CD4-positive, alpha-beta T cell treated with Interleukin-4 for 1 hour (primary cell): ENCODE measurements around the gene SRSF11.
A peak's percentile ranks its signal among the peaks of the same experiment; 100 is the strongest.
"Not testable (repeated sequence)": the region's sequence is repeated elsewhere in the genome, so short reads cannot be mapped to it uniquely, and the experiment has no call there.

ENCODE experiments used
- DNase-seq, 2 donors: peaks; one replicate each; pipeline ENCODE4 v3.0.0-alpha.2; 2020 to 2022

Gene SRSF11, protein sequence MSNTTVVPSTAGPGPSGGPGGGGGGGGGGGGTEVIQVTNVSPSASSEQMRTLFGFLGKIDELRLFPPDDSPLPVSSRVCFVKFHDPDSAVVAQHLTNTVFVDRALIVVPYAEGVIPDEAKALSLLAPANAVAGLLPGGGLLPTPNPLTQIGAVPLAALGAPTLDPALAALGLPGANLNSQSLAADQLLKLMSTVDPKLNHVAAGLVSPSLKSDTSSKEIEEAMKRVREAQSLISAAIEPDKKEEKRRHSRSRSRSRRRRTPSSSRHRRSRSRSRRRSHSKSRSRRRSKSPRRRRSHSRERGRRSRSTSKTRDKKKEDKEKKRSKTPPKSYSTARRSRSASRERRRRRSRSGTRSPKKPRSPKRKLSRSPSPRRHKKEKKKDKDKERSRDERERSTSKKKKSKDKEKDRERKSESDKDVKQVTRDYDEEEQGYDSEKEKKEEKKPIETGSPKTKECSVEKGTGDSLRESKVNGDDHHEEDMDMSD

DNA sequence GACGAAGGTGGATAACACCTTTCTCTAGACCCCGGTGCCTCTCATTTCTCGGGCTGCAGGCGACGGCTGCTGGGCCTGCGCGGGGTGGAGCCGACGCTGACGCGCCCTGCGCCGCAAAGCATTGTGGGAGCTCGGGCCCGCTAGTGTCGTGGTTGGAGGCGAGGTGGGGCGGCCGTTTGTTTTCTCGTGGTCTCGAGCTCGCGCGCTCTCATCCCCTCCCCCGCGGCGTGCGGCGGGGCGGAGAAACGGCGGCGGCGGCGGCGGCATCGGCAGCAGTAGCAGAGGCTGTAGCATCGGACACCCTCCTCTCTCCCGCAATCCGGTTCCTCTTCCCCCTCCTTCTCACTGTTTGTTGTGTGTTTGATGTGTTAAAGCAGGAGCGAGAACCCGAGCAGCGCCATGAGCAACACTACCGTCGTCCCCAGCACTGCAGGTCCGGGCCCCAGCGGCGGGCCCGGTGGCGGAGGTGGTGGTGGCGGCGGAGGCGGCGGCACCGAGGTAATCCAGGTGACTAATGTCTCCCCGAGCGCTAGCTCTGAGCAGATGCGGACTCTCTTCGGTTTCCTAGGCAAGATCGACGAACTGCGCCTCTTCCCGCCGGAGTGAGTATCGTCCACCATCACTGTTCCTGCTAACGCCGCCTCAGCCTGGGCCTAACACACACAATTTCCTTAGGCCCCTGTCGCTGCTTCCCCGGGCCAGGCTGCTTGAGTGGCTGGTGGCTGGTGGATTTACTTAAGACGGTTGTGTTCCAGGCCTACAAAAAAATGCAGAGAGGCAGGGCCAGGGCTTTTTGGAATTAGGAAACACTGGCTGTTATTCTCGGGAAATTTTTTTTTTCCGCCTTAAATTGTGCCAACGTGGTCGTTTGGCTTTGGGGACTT is at the start of gene SRSF11:
SRSF11 (plus strand) TSS at position 143 of the 884 bp plus-strand sequence; CDS start at position 400, 257 bp downstream.
- DNase-seq = peak; percentile 95 to 96

DNA sequence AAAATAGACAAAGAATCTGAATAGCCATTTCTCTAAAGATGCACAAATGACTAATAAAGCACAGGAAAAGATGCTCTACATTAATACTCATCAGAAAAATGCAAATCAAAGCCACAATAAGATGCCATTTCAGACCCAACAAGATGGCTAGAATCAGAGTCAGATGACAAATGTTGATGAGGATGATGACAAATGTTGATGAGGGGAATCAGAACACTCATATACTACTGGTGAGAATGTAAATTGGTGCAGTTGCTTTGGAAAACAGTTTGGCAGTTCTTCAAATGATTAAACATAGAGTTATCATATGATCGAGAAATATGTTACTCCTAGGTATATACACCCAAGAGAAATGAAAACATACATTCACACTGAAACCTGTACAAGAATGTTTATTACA is 49.7 kb upstream of the SRSF11 start:
- DNase-seq = no peak

DNA sequence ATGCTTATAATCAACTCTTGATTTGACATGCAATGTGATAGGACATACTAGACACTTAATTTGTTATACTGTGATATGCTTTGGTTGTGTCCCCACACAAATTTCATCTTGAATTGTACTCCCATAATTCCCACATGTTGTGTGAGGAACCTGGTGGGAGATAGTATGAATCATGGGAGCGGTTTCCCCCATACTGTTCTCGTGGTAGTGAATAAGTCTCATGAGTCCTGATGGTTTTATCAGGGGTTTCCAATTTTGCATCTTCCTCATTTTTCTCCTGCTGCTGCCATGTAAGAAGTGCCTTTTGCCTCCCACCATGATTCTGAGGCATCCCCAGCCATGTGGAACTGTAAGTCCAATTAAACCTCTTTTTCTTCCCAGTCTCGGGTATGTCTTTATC is 36.0 kb upstream of the SRSF11 start:
- not testable (repeated sequence) for DNase-seq

DNA sequence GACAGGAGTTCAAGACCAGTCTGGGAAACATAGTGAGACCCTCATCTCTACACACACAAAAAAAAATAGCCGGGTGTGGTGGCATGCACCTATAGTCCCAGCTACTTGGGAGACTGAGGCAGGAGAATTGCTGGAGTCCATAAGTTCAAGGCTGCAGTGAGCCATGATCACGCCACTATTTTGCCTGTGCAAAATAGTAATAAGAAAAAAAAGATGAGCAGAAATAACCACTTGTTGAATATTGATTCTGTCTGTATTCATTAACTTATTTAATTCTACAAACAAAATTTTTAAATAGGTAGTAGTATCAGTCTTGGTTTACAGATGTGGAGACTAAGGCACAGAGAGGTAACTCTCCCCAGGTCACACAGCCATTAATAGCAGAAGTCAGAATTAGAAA is 32.7 kb upstream of the SRSF11 start:
- no peak for DNase-seq

DNA sequence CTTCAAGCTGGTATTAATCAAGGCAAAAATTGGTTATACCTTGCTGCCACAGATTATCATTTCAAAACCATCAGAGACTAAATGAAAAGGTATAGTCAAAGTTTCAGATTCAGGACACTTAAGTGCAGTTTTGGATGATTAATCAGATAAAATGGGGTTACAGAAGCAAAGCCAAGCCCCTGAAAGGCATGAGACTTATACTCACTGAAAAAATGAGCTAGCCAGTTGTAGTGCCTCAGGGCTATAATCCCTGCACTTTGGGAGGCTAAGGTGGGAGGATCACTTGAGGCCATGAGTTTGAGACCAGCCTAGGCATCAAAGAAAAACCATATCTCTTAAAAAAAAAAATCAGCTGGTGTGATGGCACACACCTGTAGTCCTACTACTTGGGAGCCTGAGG is 31.0 kb upstream of the SRSF11 start:
- DNase-seq = no peak

DNA sequence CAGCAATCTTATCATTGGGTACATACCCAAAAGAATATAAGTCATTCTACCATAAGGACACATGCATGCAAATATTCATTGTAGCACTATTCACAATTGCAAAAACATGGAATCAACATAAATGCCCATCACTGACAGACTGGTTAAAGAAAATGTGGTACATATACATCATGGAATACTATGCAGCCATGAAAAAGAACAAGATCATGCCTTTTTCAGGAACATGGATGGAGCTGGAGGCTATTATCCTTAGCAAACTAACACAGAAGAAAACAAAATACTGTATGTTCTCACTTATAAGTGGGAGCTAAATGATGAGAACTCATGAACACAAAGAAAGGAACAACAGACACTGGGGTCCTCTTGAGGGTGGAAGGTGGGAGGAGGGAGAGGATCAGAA is 28.7 kb upstream of the SRSF11 start:
- not testable (repeated sequence) for DNase-seq

DNA sequence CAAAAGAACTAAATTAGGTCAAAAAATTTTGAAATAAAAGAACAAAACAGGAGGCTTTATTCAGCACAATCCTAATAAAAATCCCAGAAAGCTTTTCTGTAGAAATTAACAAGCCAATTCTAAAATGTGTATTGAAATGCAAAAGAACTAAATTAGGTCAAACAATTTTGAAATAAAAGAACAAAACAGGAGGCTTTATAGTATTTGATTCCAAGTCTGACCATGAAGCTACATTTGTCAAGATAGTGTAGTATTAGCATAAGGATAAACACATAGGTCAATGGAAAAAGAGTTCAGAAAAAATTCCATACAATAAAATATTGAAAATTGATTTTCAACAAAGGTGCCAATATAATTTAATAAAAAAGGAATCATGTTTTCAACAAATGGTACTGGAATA is 26.6 kb upstream of the SRSF11 start:
- DNase-seq = no peak

DNA sequence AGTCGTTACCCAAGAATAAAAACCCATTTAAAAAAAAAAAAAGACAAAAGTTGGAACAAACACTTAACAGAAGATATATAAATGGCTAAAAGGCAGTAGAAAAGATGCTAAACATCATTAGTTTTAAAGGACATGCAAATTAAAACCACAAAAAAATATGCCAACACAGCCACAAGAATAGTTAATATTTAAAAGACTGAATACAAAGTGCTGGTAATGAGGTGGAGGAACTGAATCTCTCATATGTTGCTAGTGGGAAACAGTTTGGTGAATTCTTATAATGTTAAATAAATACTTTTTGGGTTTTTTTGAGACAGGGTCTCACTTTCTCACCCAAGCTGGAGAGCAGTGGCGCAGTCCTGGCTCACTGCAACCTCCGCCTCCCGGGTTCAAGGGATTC is 25.8 kb upstream of the SRSF11 start:
- DNase-seq = no peak

DNA sequence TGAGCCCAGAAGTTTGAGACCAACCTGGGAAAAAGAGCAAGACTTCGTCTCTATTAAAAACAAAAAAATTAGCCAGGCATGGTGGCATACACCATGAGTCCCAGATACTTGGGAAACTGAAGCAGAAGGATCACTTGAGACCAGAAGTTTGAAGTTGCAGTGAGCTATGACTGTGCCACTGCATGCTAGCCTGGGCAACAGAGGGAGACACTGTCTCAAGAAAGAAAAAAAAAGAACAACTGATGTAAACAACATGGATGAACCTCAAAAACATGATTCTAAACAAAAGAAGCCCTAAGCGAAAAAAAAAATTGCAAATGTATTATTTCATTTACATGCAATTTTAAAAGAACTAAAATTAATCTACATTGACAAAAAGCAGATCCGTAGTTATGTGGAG is 24.8 kb upstream of the SRSF11 start:
- DNase-seq = no peak

DNA sequence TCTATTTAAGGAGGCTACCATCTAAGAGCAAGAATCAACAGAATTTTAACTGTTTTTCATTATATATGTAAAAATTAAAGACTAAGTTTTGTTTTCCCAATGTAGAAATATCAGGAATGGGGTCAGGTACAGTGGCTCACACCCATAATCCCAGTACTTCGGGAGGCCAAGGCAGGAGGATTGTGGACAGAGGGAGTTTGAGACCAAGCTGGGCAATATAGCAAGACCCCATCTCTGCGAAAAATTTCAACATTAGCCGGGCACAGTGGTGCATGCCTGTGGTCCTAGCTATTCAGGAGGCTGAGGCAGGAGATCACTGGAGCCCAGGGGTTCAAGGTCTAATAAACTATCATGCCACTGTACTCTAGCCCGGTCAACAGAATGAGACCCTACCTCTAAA is 21.1 kb upstream of the SRSF11 start:
- no peak for DNase-seq

DNA sequence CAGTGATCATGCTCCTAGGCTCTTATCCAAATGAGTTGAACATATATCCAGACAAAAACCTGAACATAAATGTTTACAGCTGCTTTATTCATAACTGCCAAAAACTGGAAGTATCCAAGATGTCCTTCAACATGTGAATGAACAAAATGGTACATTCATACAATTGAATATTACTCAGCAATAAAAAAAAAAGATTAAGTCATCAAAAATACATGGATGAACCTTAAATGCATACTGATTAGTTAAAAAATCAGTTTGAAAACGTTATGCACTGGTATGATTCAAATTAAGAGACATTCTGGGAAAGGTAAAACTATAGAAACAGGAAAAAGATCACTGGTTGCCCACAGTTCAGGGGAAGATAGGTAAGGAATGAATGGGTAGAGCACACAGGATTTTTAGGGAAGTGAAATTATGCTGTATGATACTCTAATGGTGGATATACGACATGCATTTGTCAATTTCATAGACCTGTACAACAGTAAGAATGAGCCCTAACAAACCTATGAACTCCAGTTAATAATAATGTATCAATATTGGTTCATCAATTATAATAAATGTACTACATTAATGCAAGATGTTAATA is 18.9 kb upstream of the SRSF11 start:
- DNase-seq = no peak

DNA sequence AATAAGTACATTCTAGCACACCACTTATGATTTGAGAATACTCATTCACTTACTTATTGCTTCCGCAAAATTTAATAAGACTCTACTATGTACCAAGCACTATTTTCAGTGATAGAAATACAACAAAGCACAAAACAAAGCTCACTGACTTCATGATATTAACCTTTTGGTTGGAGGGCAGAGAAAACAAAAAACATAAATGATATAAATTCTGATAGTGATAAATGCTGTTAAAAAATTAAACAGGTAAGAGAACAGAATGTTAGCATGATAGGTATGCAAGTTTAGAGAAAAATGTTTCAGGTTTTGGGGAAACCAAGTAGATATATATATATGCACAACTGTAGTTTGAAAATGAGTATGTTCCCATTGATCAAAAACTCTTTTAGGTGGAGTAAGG is 17.0 kb upstream of the SRSF11 start:
- no peak for DNase-seq

DNA sequence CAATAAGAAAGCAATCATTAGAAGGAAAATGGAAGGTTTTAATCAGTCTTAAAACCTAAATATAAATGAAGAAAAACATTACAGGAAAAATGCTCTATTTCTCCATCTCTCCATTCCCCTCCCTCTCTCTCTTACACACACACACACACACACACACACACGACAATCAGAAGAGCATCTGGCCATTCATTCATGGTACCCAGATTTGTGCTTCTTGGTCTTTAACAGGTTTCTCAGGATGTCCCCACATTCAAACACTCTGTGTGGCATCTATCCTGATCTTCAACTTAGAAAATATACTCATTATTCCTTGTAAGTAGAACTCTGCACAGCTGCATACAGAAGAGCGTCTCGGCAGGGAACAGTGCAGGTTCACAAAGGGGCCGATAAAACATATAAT is 16.6 kb upstream of the SRSF11 start:
- DNase-seq = no peak

DNA sequence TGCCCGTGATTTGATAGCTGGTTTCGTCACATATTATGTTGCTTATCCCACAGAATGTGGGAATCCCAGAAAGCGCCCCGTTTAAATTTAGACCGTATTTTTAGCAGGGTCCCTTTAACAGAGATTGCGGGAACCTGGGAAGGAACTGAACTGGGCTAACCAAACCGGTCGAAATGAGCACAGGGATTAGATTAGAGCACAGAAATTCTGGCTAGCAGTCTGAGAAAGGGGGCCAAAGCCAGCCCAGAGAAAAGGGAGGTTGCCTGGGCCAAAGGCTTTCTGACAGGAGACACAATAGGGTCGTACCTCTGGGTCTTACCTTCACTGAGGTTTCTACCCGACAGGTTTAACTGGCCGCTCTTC is 16.1 kb upstream of the SRSF11 start:
- DNase-seq = no peak

DNA sequence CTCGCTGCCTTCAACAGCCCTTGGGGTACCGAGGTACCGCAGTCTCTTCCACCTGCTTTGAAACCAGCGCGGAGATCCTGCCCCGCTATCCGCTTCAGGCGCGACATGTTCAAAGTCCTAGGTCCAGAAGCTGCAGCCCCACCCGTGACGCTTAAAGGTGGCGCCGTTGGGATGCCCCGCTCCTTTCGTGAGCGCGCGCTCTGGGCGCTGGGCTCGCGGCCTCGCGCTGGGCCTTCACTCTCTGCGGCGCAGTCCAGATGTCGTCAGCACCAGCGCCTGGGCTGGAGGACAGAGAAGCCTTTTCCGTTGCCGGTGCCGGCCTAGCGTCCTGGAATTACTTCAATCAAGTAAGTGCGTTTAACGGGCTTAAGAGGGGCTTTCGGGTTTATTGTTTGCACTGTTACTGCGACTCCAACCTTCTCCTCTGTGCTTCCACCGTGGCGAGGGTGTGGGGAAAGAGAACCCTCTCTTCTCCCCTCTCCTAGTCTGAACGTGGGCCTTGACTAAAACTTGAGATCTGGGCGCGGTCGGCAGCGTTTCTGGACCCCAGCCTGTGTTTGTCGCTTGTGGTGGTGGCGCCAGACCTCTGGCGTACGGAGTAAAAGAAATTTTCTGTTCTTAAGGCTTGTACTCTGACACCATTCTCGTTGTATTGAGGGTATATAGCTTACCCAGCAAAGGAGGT is 15.6 kb upstream of the SRSF11 start, which contains the start of gene LRRC40:
LRRC40 (minus strand) TSS at position 146 of the 685 bp plus-strand sequence; CDS start at position 107, 39 bp downstream.
- DNase-seq = peak; percentile 95 to 96

DNA sequence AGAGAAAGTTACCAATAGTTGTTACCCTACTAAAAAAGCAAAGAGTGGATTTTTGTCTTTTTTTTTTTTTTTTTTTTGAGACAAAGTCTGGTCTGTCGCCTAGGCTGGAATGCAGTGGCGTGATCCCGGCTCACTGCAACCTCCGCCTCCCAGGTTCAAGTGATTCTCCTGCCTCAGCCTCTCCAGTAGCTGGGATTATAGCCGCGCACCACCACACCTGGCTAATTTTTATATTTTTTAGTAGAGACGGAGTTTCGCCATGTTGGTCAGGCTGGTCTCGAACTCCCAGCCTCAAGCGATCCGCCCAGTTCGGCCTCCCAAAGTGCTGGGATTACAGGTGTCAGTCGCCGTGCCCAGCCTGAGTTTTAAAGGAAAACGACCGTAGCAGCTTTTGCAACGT is 14.3 kb upstream of the SRSF11 start:
- not testable (repeated sequence) for DNase-seq

DNA sequence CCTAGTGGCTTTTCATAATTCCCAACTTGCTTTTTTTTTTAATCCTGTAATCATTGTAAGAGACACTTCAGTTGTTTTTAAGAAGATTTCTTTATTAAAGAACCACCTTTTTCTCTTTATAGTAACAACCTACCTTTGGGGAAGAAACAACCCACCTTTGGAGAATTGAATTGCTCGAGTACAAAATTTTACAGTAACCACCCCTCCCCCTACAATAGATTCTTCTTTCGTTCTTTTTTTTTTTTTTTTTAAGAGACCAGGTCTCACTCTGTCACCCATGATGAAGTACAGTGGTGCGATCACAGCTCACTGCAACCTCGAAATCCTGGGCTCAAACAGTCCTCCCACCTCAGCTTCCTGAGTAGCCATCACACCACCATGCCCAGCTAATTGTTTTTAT is 13.7 kb upstream of the SRSF11 start:
- no peak for DNase-seq

DNA sequence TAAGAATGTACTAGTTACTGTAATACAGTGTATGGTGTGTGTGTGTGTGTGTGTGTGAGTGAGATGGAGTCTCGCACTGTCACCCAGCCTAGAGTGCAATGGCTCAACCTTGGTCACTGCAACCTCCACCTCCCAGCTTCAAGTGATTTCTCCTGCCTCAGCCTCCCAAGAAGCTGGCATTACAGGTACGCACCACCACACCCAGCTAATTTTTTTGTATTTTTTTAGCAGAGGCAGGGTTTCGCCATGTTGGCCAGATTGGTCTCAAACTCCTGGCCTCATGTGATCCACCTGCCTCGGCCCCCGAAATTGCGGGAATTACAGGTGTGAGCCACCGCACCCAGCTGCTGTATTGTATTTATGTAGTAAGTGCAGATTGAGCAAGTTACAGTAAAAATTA is 12.9 kb upstream of the SRSF11 start:
- no peak for DNase-seq

DNA sequence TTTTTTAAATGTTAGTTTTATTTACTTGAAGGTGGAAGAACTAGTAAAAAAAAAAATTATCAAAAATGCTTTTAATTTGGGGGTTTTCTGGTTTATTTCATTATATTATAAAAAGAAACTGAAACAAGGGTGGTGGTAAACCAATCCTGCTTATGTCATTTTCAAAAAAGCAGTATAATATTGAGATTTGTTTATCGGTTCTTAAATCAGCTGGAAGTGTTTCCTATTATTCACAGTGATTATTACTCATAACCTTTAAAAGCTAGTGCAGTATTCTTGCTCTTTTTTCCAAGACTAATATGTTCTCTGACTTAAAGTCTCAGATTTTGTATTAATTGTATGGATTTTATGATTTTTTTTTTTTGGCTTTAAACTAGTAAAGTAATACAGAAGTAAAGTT is 10.4 kb upstream of the SRSF11 start:
- no peak for DNase-seq

DNA sequence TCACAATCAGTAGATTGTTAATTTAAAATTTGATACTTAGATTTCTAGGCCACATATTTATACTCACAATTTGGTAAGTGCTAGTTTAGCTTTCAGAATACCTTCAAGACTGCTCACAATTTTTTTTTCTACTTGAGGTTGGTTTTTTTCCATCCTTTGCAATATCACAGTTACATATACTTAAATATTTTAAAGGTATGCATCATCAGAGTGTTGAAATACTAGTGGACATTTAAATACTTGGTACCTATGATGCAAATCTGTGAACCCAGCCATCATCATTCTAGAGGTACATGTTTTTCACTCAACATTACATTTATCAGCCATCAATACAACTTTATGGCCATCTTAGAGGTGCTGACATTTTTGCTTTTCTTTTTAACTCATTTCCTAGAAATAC is 9.6 kb upstream of the SRSF11 start:
- no peak for DNase-seq

DNA sequence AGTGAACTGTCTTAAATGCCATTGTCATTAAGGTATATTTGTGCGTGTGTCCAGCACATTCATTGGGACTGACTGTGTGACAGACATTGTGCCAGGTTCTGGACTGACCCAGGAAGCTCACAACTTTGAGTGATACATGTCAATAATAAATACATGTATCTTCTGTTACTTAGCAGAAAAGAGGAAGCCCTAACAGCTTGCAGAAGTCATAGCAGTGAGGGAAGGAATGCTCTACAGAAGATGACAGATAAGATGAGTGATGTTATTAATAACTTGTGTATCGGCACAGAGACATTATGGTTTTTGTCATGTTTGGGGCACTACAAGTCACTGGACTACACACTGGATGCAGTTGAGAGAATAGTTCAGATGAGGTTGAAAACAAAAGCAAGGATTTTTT is 1.2 kb upstream of the SRSF11 start:
- no peak for DNase-seq

DNA sequence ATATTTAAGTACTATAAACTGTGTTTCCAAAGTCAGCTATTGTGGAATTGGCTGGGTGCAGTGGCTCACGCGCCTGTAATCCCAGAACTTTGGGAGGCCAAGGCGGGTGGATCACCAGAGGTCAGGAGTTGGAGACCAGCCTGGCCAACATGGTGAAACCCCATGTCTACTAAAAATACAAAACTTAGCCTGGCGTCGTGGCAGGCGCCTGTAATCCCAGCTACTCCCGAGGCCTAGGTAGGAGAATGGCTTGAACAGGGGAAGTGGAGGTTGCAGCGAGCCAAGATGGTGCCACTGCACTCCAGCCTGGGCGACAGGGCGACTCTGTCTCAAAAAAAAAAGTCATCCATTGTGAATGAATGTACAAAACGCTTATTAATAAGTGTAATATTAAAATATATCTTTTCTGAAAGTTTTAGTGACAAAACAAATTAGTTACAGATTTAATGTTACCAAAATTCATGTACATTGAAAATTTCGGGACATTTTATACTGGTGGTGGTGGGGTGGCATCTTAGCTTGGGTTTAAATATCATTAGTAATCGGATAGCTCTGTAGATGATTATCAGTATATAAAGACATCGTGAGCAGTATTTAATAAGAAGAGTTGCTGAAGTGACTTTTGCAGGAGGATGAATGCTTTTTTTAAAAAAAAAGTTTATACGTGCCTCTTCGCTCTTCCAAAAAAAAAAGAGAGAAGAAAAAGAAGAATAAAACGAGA is 503 bp upstream of the SRSF11 start:
- no peak for DNase-seq
